Stimulated activated CD4-positive, alpha-beta T cell treated with anti-CD3 and anti-CD28 coated beads, Interleukin-12 subunit alpha, Interleukin-12 subunit beta, amount 100 ng/mL, for 24 hours (primary cell): Measurements from ENCODE around the gene CEP72.
"Not testable (repeated sequence)": the region's sequence is repeated elsewhere in the genome, so short reads cannot be mapped to it uniquely, and the experiment has no call there.

Experiments used
- DNase-seq, 2 experiments: peaks; one replicate each; pipeline ENCODE4 v3.0.0-alpha.2; 2020; ENCODE audit warnings: low read depth in 2 of 2

The CEP72 gene, protein sequence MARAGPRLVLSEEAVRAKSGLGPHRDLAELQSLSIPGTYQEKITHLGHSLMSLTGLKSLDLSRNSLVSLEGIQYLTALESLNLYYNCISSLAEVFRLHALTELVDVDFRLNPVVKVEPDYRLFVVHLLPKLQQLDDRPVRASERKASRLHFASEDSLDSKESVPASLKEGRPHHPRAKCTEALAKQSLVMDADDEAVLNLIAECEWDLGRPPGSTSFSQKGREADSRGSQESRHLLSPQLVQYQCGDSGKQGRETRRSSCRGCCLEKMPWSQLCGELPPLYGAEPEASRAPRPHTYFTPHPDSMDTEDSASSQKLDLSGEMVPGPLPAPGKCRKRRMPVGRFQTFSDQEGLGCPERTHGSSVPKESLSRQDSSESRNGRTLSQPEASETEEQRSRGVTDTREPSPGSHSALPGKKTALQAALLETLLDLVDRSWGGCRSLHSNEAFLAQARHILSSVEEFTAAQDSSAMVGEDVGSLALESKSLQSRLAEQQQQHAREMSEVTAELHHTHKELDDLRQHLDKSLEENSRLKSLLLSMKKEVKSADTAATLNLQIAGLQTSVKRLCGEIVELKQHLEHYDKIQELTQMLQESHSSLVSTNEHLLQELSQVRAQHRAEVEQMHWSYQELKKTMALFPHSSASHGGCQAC

DNA sequence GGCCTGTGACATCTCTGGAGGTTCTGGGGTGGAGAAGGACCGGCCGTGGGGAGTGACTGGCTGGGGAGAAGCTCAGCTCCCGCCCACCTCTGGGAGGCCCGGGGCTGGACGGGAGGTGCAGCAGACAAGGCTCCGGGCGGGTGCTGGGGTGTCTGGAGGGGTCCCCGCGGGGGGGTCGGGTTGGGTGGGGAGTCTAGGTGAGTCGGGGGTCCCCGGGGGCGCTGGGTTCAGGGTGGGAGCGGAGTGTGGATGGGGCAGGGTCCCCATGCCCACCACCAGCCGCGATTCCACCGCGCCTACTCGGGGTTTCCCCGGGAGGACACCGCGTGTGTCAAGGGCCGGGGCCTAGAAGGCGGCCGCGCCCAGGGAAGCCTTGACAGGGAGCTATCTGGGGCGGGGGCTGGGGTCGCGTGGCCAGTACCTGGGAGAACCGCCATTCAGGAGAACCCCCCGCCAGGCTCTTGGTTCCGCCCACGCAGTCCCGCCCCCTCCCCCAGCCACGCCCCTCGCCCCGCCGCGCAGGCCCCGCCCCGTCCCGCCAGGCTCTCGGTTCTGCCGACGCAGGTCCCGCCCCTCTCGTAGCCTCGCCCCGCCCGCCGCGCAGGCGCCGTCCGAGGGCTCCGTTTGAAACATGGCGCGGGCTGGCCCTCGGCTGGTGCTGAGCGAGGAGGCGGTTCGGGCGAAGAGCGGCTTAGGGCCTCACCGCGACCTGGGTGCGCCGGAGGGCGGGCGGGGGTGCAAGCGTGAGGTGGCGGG is at the start of gene CEP72:
CEP72 (plus strand) TSS at position 610 of the 756 bp plus-strand sequence; CDS start at position 632, 22 bp downstream.
- DNase-seq, result peak; percentile 86 to 87

DNA sequence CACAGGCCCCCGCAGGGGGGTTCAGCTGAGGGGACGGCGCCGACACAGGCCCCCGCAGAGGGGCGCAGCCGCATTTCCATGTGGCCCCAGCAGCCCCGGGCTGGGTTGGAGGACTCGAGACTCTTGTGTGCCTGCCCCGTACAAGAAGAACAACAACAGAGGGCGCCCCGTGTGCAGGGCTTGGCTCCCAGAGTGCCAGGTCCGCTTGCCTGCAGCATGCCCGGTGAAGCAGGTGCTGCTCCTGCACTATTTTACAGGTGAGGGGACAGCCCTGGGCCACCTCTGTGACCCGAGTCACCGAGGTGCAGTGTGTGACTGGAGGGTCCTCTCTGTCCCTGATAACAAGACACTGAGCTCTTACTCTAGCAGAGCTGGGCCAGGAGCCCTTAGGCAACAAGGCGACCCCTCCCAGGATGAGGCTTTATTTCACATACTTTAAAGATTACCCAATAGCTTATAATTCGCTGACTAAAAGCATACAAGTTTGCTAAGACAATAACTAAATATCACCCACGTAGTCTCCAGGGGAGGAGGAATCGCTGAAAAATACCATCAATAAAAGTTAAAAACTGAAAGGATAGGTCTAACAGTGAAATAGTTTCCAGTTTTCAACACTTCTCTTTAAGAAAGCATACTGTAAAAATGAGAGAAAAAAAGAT is 46.2 kb upstream of the CEP72 start:
- no peak for DNase-seq

DNA sequence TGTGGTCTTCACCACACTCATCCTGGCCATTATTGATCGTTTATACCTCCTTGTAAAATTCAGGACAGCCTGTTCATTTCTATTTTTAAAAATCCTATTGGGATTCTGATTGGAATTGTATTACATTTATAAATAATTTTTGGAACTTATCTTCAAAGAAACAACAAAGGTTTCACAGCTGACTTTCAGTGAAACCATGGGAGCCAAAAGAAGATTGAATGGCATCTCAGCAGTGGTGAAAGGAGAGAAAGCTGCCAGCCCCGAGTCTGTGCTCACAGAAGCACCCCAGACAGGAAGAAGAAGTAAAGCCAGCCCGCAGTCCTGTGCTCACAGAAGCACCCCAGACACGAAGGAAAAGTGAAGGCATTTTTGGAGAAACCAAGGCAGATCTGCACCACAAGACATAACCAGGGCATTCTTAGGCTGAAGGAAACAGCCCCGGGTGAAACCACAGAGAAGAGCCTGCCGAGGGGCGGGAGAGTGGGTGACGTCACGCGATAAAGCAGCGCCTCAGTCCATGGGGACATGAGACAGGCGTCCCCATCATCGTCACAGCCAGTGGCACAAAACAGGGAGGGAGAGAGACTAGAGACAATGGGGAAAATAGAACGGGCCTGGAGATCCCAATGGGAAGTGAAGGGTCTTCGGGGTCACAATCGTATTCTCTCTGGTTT is 45.4 kb upstream of the CEP72 start:
- DNase-seq, result no peak

DNA sequence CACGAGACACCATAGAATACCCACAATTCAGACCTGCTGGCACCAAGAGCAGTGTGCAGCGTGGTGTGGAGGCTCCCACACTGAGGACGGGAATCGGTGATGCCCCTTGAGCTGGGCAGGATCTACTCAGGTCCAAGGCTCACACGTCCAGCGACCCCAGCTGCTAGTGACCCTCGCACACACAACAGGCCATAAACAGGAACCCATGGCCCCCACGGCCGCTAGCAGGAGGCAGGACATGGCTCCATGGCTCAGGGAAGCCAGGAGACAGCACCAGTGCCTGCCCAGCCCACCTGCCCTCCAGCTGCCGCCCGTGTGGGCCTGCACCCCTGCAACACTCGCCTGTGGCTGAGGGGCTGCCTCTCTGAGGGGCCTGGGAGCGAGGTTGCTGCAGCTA is 44.5 kb upstream of the CEP72 start:
- no peak for DNase-seq

DNA sequence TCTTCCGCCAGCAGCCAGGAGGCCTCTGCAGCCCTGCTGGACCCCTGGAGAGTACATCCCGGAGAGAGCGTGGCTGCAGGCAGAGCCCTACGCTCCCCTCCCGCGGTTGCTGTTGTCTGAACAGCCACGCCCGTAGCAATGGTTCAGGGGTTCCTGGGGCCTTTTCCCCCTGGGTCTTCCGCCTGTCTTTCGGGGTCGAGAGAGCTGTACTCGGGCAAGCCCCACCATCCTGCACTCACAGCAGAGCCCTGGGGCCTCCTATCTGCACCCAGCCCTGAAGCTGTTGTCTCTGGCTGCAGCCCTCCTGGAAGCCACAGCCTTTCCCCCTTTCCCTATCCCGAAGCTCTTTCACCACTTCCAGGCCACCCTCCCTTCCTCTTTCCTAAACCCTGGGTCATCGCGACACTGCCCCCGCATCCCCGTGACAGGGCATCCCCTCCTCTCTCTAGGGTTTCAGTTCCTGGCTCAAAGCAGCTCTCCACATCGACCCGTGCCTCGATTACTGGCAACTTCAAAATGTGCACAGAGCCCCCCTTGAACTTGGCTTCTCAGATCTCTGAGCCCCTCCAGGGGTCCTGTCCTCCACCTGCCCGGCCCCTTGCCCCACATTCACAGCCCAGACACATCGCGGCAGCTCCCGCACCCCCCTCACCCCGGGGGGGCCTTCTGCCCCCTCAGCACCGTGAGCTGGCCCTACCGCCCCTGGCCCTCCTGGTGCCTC is 43.9 kb upstream of the CEP72 start:
- no peak for DNase-seq

DNA sequence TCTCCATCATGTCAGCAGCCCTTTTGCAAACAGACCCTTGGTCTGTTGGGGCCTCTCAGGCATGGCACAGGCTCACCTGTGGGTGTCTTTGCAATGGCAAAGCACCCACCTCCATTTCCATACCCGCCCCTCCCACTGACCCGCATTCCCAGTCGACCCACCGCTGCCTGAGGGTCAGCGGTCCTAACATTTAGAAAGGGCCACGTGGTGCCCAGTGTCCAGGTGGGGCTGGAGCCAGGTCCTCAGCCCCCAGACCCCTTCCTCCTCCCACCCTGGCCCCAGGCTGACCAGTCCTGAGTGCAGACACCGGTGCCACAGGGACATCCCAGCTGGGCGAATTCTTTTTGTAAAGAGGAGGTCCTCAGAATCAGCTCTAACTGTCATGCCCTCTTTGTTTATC is 43.3 kb upstream of the CEP72 start:
- no peak for DNase-seq

DNA sequence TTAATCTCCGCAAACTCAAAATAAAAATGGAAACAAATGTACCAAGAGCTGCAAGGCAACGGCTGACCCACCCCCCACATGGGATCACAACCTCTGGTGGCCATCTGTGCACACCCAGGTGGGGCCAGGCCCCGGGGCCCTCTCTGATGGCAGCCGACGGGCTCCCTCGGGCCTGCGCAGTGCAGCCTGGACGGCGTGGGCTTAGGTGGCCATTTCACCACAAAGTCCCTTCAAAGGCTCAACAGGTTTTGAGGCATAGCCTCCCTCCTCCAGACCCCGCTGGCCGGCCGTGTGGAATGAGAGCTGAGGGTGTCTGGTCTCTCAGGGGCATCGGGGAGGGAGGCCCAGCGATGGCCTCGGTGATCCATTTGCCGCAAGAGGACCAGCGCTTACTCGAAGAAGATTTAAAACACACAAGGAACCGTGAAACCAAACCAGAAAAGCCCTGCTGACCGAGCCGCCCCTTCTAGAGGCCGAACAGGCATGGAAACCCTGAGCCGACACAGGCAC is 42.7 kb upstream of the CEP72 start:
- no peak for DNase-seq

DNA sequence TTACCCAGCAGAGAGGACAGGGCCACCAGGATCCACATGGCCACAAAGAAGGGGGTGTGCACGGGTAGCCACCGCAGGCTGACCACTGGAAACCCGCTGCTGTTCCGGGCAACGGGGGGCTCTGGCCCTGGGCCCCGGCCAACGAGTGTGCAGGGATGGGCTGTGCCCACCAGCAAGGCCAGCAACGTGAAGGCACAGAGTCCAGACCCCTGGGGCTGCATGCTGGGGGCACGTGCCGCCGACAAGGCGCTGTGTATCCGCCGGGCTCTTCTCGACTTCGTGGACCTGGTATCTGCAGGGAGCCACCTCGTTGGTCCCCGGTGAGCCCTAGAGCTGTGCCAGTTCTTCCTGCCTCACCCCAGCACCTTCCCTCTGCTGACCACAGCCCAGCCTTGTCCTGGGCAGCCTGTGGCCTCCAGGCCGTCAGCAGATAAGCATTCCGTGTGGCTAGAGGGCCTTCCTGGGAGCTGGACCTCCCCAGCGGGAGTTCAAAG is 42.2 kb upstream of the CEP72 start:
- DNase-seq, result no peak

DNA sequence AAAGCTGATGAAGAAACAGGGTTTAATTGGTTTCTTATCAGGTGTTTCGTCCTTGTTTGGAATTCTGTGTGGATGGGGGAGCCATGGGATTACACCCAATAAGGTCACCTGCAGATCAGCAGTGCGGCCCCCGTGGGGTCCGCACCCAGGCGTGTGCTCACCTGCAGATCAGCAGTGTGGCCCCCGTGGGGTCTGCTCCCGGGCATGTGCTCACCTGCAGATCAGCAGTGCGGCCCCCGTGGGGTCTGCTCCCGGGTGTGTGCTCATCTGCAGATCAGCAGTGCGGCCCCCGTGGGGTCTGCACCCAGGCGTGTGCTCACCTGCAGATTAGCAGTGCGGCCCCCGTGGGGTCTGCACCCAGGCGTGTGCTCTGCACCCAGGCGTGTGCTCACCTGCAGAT is 41.7 kb upstream of the CEP72 start:
- DNase-seq, result no peak

DNA sequence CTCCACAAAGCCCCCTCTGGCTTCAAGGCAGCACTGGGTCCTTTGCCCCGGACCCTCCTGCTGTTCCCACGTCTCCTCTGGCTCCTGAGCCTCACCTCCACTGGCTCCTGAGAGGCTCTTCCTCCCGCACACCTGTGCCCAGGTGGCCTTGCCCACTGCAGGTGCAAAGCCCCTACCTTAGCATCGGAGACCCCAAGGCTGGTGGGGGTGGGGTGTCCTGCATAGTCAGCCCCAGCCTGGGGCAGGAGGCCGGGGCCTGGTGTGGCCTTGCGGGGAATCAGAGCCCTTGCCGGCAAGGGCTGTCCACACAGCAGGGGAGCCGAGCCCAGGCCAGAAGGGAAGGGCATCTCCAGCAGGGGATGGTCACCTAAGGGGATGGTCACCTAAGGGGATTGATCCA is 41.3 kb upstream of the CEP72 start:
- DNase-seq, result no peak

DNA sequence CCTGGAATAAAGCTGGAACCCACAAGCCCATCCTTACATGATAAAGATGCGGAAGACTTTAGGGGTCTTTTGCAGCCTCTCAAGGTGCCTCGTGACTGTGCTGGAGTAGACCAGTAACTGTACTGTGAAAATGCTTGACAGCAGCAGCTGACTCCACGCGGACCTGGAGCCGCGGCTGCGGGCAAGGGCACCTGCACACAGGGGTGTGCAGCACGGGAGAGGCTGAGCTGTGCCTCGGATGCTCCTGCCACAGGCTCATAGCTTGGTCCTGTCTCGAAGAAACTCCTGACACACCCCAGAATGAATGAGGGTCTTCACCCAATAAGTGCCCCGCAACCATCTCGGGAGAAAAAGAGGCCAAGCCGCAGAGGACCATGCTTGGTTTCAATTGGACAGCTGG is 40.3 kb upstream of the CEP72 start:
- no peak for DNase-seq

DNA sequence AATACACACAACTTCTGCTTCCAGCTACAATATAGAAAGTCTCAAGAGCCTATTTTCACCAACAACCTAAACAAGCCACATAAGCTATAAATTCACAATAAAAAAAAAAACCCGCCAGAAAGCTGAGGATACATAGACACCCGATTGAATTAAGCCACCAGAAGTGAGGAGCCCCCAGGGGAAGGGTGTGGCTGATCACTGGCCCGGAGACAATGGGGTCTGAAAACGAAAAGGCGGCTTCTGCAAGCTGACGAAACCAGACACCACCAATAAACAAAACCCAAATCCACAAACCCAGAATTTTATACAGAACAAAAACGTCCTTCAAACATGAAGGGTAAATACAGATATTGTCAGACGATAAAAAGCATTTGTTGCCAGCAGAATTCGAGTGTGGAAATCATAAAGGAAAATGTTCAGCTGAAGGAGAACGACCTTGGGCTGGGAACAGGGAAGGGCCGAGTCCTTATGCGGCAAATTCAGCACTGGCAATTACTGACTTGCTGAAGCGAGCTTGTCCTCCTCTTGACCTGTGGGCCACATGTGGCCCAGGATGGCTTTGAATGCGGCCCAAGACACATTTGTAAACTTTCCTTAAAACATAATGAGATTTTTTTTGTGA is 39.6 kb upstream of the CEP72 start:
- DNase-seq, result no peak

DNA sequence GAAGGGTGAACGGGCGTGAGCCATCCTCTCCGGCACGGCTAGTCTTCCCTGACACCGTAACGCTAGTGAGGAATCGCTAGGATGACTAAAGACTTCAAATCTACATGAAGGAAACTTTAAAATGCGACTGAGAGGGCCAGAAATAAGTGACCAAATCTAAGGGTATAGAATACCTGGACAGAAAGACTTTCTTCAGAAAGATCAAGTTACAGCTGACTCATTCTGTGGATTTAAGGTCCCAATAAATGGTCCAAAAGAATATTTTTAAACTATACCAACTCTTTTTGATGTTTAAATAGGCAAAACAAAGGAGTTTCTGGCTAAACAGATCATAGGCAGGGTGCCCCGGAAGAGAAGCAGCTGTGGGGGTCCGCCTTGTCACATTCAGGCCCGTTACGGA is 38.9 kb upstream of the CEP72 start:
- no peak for DNase-seq

DNA sequence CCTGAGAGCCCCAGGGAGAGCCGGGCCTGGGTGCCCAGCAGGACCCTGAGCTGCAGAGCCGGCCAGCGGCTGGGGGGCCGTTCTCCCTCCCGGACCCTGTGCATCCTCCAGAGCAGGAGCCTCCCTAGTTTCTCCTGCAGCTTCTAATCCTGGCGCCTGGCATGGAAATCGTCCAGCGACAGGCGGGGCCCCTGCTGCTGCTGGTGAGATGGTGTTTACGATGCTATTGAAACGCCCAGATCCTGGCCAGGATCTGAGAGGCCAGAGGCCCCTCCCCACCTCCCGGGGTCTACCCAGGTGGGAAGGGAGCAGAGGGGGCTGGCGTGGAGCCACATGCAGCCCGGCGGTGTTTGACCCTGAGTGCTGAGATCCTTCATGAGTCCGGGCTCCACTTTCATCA is 38.2 kb upstream of the CEP72 start:
- DNase-seq, result no peak

DNA sequence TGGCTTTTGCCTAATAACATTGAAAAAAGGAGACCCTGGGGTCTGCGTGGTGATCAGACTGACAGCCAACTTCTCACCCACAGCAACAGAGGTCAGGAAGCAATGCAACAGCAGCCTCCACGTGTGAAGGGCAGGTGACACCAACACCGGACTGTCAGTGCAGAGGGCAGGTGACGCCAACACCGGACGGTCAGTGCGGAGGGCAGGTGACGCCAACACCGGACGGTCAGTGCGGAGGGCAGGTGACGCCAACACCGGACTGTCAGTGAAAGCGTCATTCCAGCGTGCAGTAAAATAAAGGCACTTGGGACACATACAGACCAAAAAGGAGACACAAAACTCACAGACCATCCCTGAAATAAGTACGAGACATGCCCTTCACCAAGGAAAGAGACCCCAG is 37.2 kb upstream of the CEP72 start:
- DNase-seq, result no peak

DNA sequence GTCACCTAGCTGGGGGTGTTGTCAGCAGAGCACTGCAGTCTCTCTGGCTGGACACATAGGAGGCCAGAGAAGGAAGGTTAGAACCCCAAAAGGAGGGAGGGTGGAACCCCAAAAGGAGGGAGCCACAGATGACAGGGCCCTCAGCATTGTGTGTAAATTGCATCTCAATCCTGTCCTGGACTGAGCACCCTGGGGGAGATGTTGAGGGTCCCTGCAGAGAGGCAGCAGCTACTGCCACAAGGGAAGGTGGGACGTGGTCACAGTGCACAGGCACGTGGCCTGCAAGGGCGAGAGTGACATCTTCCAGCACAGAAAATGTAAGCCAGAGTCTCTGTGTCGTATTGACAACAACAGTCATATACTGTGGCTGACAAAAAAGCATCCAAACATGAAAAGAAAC is 36.5 kb upstream of the CEP72 start:
- no peak for DNase-seq

DNA sequence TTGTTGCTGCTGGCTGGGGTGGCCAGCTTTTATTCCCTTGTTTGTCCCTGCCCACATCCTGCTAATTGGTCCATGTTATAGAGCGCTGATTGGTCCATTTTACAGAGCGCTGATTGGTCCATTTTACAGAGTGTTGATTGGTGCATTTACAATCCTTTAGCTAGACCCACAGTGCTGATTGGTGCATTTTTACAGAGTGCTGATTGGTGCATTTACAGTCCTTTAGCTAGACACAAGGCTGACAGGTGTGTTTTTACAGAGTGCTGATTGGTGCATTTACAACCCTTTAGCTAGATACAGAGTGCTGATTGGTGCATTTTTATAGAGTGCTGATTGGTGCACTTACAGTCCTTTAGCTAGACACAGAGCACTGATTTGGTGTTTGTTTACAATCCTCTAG is 34.9 kb upstream of the CEP72 start:
- DNase-seq, result not testable (repeated sequence)

DNA sequence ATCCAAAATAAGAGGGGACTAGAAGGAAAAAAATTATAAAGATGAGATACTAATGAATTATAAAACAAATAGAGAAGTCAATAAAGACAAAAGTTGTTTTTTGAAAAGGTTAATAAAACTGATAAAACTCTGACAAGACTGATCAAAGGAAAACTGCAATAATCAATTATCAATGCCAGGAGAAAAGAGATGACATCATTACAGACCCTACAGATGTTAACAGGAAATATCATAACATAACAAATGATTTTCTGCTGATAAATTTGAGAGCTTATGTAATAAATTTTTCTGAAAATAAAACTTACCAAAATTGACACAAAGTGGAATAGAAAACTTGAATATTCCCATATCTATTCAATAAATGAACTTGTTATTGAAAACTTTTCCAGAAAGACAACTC is 34.3 kb upstream of the CEP72 start:
- no peak for DNase-seq

DNA sequence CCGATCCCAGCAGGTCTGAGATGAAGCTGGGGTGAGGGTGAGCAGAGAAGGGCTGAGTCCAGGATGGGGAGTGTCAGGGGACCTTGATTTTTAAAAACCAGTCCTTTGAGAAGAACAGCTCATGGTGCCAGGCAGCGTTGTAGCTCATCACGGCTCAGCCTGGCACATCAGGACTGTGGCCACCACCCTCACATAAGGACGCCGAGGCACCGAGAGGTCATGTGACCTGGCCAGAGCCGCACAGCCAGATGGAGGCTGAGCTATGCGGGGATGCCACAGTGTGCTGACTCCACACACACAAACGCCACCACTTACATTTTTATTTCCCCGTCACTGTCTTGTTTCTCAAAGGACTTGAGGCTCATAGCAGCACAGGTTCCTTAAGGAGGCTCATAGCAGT is 32.9 kb upstream of the CEP72 start:
- DNase-seq, result no peak

DNA sequence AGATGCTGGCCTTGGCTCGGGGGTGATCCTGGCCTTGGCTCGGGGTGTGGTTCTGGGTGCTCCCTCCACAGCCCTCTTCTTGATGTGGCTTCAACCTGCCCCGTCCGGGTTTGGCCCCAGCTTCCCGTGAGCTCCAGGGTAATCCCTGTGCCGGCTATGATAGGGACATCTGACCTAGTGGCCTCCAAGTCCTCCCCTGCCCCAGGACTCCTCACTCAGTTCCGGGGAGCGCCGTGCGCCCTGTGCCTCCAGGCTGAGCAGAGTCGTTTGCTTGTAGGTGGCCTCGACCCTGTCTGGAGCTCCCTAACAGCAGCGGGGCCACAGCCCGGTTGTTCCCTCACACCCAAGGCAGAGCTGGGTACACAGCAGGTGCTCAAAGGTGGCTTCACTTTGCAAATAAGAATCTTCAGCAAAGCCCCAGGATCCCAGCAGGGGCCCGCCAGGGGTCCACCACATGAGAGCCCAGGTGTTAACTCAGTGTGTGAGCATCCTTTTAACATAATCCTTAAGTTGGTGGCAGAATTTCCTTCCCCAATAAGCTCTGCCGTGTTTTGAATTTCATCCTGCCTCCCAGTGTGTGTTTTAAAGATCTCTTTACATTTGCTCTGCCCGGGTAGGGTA is 32.3 kb upstream of the CEP72 start:
- DNase-seq, result no peak
